Activated naive CD4-positive, alpha-beta T cell treated with anti-CD3 and anti-CD28 coated beads, Interleukin-2, amount 10 ng/mL, durations not matched to agents 7 days and 5 days (primary cell): Measurements from ENCODE around the gene ABHD4.
"Not testable (repeated sequence)": the region's sequence is repeated elsewhere in the genome, so short reads cannot be mapped to it uniquely, and the experiment has no call there.

ENCODE experiments used
- CTCF ChIA-PET: fragments of 350-600 bp; sonication (Branson Sonifier 250); formaldehyde crosslinking; loops from one replicate; lab custom pipeline; 2021; ENCODE audit warnings: antibody characterized with exemption; lab: Charles Lee
- DNase-seq: peaks from one replicate; pipeline ENCODE4 v3.0.0-alpha.2; 2020
- H3K27ac Mint-ChIP-seq: one replicate; pipeline ENCODE4 v1.8.0; 2021; ENCODE audit warnings: mild to moderate bottlenecking, moderate library complexity, mixed read lengths
- H3K27me3 Mint-ChIP-seq: one replicate; pipeline ENCODE4 v1.8.0; 2021; ENCODE audit warnings: mild to moderate bottlenecking, mixed read lengths
- H3K36me3 Mint-ChIP-seq: one replicate; pipeline ENCODE4 v1.8.0; 2021; ENCODE audit warnings: mixed read lengths
- H3K4me1 Mint-ChIP-seq: one replicate; pipeline ENCODE4 v1.8.0; 2021; ENCODE audit warnings: mixed read lengths
- H3K4me3 Mint-ChIP-seq: one replicate; pipeline ENCODE4 v1.8.0; 2021; ENCODE audit warnings: mild to moderate bottlenecking, moderate library complexity, mixed read lengths
- H3K9me3 Mint-ChIP-seq: one replicate; pipeline ENCODE4 v1.8.0; 2021; ENCODE audit warnings: mixed read lengths

ABHD4 gene

DNA sequence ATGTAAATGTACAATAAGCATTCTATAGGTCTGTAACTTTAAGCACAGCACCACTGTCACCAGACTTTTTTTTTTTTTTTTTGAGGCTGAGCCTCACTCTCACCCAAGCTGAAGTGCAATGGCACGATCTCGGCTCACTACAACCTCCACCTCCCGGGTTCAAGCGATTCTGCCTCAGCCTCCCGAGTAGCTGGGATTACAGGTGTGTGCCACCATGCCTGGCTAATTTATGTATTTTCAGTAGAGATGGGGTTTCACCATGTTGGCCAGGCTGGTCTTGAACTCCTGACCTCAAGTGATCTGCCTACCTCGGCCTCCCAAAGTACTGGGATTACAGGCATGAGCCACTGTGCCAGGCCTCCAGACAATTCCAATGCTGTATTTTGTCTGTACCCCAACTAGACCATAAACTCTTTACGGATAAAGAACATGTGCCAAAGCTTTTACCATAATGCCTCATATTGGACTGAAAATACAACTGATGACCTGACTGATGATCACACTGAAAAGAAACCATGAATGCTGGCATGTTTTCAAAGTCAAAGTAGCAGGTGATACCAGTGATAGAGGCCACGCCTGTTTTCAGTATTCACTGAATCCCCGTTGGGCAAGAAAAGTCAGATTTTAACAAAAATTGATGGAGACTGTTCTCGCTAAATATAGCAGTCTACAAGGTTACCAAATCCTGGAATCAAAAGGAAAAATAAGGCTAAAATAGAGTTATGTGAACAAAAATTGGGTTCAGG lies 10.2 kb upstream of the ABHD4 start:
- Mint-ChIP-seq H3K27ac (peak overlapping the region; percentile 99), H3K4me3 (peak overlapping the region; percentile 98), H3K4me1 (peaks cover 73% of the 10 kb centered on the region), H3K36me3 (peaks cover 35% of the 10 kb centered on the region)
- CTCF ChIA-PET: interaction anchor here (0.6 to 11.5 kb wide), 5 partner anchors 9 to 574 kb away, joined by 3 to 116 read pairs (median 4); partner anchors contain the start of gene ABHD4
- not testable (repeated sequence) for H3K27me3 Mint-ChIP-seq, DNase-seq, H3K9me3 Mint-ChIP-seq

DNA sequence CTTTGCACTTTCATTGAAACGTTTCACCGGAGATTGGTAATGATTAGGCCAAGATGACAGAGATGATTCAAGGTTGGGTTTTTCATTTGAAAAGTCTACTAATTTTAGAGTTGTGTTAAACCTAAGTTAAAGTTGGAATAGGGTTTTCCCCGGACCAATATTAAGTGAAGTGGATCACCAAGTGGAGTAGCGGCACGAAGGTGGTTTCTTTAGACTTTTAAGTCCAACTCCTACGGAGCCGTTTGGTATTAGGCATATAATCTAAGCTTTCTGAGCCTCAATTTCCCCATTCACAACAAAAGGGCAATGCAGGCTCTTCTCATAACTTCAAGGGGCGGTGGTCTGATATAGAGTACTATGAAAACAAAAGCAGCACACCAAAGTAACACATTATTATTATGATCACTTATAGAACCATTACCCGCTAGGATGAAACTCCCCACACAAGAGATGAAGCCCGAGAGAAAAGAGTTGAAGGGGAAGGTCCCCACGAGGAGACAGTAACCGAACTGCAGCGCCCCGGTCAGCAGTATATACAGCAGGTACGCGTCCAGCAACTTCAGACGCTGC lies 9.5 kb upstream of the ABHD4 start:
- H3K36me3 Mint-ChIP-seq: peaks cover 28% of the 10 kb centered on the region
- peak overlapping the region; percentile 99 for H3K27ac Mint-ChIP-seq
- CTCF ChIA-PET: interaction anchor here (0.7 to 11.5 kb wide), 11 partner anchors 10 to 675 kb away, joined by 3 to 116 read pairs (median 3); partner anchors contain the start of gene ABHD4
- peaks cover 65% of the 10 kb centered on the region for H3K4me1 Mint-ChIP-seq
- no peak for DNase-seq
- H3K9me3 Mint-ChIP-seq: no peaks in the 10 kb centered on the region
- H3K27me3 Mint-ChIP-seq: peaks cover 10% of the 10 kb centered on the region
- H3K4me3 Mint-ChIP-seq: peak overlapping the region; percentile 98

DNA sequence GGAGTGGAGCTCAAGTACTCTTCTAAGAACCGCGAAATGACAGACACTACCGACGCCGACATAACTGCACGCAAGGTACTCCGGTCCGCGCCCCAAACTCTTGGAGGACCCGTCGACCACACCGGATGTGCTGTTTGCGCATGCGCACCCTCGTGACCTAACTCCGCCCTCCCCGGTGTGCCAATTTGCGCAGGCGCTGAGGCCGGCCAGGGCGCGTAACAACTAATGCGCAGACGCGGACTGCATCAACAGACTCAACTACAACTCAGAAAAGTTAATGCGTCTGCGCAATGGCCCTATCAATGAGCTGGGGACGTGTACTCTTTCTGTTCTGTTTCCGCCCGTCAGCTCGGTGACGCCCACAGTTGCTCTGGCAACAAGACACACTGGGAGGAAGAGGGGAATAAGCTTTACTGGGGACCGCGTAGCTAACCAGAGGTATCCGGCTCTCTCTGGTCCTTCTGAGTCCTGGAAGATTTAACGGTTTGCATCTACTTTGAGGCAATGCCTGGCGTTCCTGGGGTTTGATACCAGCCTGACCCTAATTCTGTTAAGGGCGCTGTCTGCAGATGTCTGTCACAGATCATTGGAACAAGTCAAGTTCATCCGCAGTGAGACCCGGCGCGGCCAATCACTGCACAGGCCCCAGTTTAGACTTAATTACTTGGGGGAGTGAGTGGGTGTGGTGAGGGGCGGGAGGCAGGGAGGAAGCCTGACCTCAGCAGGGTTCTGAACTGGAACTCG lies 8.8 kb upstream of the ABHD4 start, which contains the start of gene DAD1:
Gene DAD1, minus strand, starts transcription at position 129 of the 744 bp plus-strand sequence. Its CDS starts 67 bp downstream, at position 62.
- Mint-ChIP-seq H3K27me3 (peaks cover 16% of the 10 kb centered on the region), H3K36me3 (peaks cover 28% of the 10 kb centered on the region), H3K9me3 (no peaks in the 10 kb centered on the region), H3K4me3 (peak within 1 kb of the TSS; percentile 98), H3K27ac (peak within 1 kb of the TSS; percentile 99), H3K4me1 (peaks cover 59% of the 10 kb centered on the region)
- CTCF ChIA-PET: interaction anchor here (0.7 to 11.5 kb wide), 15 partner anchors 9 to 676 kb away, joined by 3 to 116 read pairs (median 3); partner anchors contain the start of genes ABHD4 and OXA1L
- DNase-seq: peak; percentile 99

DNA sequence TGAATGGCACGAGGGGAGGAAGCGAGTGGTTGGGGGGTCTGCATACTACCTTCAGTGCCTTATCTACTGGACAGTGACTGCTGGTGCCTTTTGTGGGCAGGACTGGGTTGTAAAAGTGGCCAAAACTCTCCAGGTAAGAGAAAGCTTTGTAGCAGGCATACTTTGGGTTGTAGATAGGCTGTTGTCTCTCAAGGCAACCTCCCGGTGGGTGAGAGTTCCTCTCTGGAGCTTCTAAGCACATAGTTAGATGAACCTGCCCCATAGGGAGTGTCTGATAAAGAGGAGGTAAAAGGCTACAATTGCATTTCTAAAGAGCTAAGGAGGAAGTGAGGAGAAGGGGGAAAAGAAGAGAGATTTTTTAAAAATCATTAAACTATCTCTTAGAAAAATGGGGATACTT lies 4.9 kb upstream of the ABHD4 start:
- peaks cover 28% of the 10 kb centered on the region for H3K4me1 Mint-ChIP-seq
- no peak overlapping the region for H3K27ac Mint-ChIP-seq
- peaks cover 4% of the 10 kb centered on the region for H3K36me3 Mint-ChIP-seq
- H3K9me3 Mint-ChIP-seq: no peaks in the 10 kb centered on the region
- DNase-seq: no peak
- no peak overlapping the region for H3K4me3 Mint-ChIP-seq
- CTCF ChIA-PET: interaction anchor here (0.7 to 11.5 kb wide), 6 partner anchors 8 to 393 kb away, joined by 3 to 116 read pairs (median 4); no protein-coding TSS in a partner anchor
- H3K27me3 Mint-ChIP-seq: peaks cover 36% of the 10 kb centered on the region

DNA sequence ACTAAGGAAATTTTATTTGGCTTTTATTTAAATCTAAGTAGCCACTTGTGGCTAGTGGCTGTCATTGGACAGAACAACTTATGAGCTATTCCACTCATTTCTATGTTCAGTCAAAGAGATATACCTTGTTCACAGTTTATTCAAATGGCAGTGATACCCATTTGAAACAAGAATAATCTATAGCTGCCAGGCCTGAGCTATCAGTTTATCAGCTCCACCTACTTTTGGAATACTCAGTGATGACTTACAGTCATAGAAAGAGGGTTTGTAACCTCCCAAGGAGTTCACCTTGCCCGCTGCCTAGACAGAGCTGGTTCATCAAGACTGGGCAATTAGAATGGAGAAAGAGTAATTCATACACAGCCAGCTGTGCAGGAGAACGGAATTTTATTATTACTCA lies 4.5 kb upstream of the ABHD4 start:
- peaks cover 29% of the 10 kb centered on the region for H3K4me1 Mint-ChIP-seq
- CTCF ChIA-PET: interaction anchor here (0.7 to 11.5 kb wide), 6 partner anchors 8 to 393 kb away, joined by 3 to 116 read pairs (median 4); no protein-coding TSS in a partner anchor
- H3K4me3 Mint-ChIP-seq: no peak overlapping the region
- no peak for DNase-seq
- H3K27me3 Mint-ChIP-seq: peaks cover 40% of the 10 kb centered on the region
- no peaks in the 10 kb centered on the region for H3K9me3 Mint-ChIP-seq
- no peak overlapping the region for H3K27ac Mint-ChIP-seq
- peaks cover 2% of the 10 kb centered on the region for H3K36me3 Mint-ChIP-seq

DNA sequence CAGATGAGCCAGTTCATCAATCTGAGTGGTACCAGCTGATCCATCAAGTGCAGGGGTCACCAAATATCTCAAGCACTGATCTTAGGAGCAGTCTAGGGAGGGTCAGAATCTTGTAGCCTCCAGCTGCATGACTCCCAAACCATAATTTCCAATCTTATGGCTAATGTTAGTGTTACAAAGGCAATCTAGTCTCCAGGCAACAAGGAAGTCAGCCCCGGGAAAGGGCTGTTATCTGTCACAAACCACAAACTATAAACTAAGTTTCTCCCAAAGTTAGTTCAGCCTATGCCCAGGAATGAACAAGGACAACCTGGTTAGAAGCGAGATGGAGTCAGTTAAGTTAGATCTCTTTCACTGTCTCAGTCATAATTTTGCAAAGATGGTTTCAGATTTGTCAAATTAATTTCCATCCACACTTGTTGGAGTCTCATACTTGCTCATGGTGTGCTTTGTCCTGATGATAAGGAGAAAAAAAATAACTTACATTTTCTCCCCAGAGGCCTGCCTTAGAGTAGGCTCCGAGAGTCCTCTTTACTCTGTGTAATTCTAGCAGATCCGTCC lies 3.9 kb upstream of the ABHD4 start:
- Mint-ChIP-seq H3K27ac (no peak overlapping the region), H3K9me3 (no peaks in the 10 kb centered on the region), H3K4me1 (peaks cover 35% of the 10 kb centered on the region), H3K4me3 (no peak overlapping the region), H3K27me3 (peaks cover 40% of the 10 kb centered on the region), H3K36me3 (no peaks in the 10 kb centered on the region)
- CTCF ChIA-PET: interaction anchor here (0.7 to 11.5 kb wide), 3 partner anchors 23 to 392 kb away, joined by 3 to 116 read pairs (median 4); no protein-coding TSS in a partner anchor
- no peak for DNase-seq

DNA sequence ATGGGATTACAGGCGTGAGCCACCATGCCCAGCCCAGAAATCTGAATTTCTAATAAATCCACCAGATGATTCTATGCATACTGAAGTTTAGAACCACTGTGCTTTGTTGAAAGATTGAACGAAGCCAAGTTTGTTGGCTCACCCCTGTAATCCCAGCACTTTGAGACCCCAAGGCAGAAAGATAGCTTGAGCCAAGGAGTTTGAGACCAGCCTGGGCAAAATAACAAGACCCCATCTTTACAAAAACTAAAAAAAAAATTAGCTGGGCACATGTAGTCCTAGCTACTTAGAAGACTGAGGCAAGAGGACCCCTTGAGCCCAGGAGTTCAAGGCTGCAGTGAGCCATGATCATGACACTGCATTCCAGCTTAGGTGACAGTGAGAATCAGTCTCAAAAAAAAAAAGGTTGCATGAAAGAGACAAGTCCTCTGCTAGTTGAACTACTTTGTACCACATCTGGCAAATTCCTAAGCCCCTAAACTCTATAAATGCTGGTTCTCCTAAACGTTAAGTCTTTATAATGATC lies 1.7 kb upstream of the ABHD4 start:
- Mint-ChIP-seq H3K4me1 (peaks cover 29% of the 10 kb centered on the region), H3K4me3 (no peak overlapping the region)

DNA sequence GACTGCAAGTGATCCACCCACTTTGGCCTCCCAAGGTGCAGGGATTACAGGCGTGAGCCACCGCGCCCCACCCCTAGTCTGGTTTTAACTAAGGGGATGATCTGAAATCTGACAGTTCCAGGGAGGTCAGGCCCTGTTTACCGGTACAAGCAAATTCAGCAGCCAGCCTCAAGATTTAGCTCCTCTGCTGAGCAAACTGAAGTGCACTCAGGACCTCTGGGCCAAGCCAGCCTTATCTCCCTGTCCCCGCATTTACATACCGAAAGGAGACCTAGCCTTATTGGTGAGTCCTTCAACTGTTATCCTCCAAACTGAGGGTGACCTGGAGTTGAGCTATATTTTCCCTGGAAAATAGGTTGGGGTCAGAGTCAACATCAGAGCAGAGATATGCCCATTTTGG lies 835 bp upstream of the ABHD4 start:
- no peak for DNase-seq
- Mint-ChIP-seq H3K36me3 (peaks cover 15% of the 10 kb centered on the region), H3K27ac (no peak overlapping the region), H3K9me3 (no peaks in the 10 kb centered on the region), H3K4me1 (peaks cover 33% of the 10 kb centered on the region), H3K4me3 (peak overlapping the region; percentile 88), H3K27me3 (peaks cover 40% of the 10 kb centered on the region)
- CTCF ChIA-PET: interaction anchor here (0.6 to 5.0 kb wide), 3 partner anchors 8 to 46 kb away, joined by 3 to 39 read pairs (median 14); partner anchors contain the start of gene DAD1

More for the DNA sequence above, 1.7 kb upstream of the ABHD4 start:
- no peak overlapping the region for H3K27ac Mint-ChIP-seq
- CTCF ChIA-PET: interaction anchor here (0.6 to 5.0 kb wide), 2 partner anchors 26 to 28 kb away, joined by 4 to 39 read pairs; no protein-coding TSS in a partner anchor
- H3K27me3 Mint-ChIP-seq: peaks cover 40% of the 10 kb centered on the region
- no peak for DNase-seq
- H3K36me3 Mint-ChIP-seq: peaks cover 8% of the 10 kb centered on the region
- no peaks in the 10 kb centered on the region for H3K9me3 Mint-ChIP-seq

DNA sequence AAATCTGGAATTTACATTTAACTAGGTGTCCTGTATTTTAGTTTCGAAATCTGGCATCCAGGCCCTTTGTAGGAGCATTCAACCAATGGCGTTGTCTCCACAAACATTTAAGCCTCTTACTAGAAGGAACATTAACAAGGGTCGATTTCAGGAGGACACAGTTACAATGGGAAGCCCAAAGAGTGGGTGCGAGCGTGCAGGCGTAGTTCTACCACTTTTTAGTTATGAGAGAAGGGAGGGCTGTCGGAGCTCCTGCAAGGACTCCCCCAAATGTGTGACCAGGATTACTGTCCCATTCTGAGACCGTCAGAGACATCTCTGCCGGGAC lies 365 bp upstream of the ABHD4 start:
- Mint-ChIP-seq H3K27ac (peak overlapping the region; percentile 39), H3K9me3 (no peaks in the 10 kb centered on the region), H3K4me1 (peaks cover 33% of the 10 kb centered on the region), H3K36me3 (peaks cover 20% of the 10 kb centered on the region), H3K4me3 (peak overlapping the region; percentile 88), H3K27me3 (peaks cover 36% of the 10 kb centered on the region)
- DNase-seq: no peak
- CTCF ChIA-PET: interaction anchor here (0.6 to 5.0 kb wide), 4 partner anchors 9 to 254 kb away, joined by 3 to 39 read pairs (median 8); partner anchors contain the start of gene DAD1

DNA sequence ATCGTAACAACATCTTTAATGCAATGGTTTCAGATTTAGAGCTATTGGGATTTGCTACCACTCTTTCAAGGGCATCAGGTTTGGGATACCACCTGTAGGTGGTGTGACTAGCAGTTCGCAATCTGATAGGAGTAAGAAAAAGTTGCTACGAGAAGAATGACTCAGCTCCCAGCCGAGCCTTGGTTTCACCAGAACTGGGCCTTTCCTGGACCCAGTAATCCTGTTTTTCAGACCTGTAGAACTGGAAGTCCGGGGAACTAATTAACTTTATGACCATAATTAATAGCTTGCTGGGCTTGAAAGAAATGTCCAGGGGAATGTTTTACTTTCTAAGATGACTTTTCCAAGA lies 770 bp downstream of the ABHD4 start:
- Mint-ChIP-seq H3K4me3 (peak overlapping the region; percentile 88), H3K36me3 (peaks cover 29% of the 10 kb centered on the region), H3K9me3 (no peaks in the 10 kb centered on the region), H3K4me1 (peaks cover 33% of the 10 kb centered on the region), H3K27me3 (peaks cover 28% of the 10 kb centered on the region), H3K27ac (peak overlapping the region; percentile 85)
- CTCF ChIA-PET: interaction anchor here (0.9 to 5.0 kb wide), 6 partner anchors 10 to 54 kb away, joined by 3 to 39 read pairs (median 6); partner anchors contain the start of gene DAD1
- DNase-seq: peak; percentile 42

DNA sequence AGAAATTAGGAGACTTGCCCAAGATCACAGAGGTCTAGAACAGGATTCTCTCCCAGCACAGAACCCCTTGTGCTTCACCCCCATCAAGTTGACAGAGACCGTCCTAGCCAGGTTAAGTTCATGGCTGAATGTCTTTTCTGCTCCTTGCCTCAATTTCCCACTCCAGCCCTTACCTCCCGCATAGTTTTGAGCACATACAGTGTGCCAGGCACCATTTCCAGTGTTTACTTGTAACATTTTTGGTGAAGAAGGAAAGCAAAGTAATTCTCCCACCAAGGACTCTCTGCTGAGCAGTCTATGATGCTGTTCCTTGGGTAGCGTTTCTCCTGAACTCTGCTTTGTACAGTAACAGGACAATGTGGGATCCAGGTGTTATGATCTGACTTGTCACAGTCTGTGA lies 1.2 kb downstream of the ABHD4 start:
- H3K36me3 Mint-ChIP-seq: peaks cover 31% of the 10 kb centered on the region
- peaks cover 23% of the 10 kb centered on the region for H3K27me3 Mint-ChIP-seq
- no peak overlapping the region for H3K27ac Mint-ChIP-seq
- CTCF ChIA-PET: interaction anchor here (0.9 to 5.0 kb wide), 8 partner anchors 10 to 54 kb away, joined by 3 to 39 read pairs (median 6); partner anchors contain the start of gene DAD1
- H3K4me1 Mint-ChIP-seq: peaks cover 33% of the 10 kb centered on the region
- no peak for DNase-seq
- H3K4me3 Mint-ChIP-seq: peak overlapping the region; percentile 88
- H3K9me3 Mint-ChIP-seq: no peaks in the 10 kb centered on the region

DNA sequence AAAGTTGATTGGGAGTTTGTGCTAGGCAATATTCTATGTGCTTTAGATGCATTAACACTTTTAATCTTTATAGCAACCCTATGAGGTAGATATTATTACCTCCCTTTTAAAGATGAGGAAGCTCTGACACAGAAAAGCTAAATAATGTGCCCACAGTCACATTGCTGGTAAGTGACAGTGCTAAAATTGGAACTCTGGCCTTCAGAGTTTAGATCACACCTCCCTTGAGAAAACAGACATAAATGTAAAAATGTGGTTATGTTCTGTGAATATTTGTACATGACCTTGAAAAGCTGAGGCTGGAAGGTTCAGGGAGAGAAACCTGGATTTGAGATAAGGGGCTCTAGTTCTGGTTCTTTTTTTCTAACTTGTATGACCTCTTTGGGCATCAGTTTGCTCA lies 1.9 kb downstream of the ABHD4 start:
- Mint-ChIP-seq H3K4me3 (no peak overlapping the region), H3K27ac (no peak overlapping the region)
- CTCF ChIA-PET: interaction anchor here (1.3 to 5.0 kb wide), 3 partner anchors 11 to 53 kb away, joined by 3 to 39 read pairs (median 9); partner anchors contain the start of gene DAD1

DNA sequence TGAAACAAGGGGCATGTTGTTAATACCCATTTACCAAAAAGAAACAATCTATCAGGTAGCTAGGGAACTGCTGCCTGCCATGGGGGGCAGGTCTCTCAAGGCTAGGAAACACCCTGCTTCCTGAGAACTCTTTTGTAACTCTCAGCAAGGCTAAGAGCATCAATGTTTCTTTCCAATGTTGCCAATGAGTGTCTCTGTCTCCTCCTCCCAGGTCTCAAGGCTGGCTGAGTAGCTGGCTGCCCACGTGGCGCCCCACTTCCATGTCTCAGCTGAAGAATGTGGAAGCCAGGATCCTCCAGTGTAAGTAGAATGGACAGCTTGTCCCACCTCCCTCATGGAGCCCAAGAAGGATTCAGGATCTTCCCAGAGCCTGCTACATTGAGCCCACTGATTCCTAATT lies 3.4 kb downstream of the ABHD4 start:
- H3K36me3 Mint-ChIP-seq: peaks cover 42% of the 10 kb centered on the region
- peaks cover 13% of the 10 kb centered on the region for H3K27me3 Mint-ChIP-seq
- CTCF ChIA-PET: interaction anchor here (1.1 to 5.0 kb wide), 3 partner anchors 9 to 52 kb away, joined by 3 to 39 read pairs (median 9); no protein-coding TSS in a partner anchor

More for the DNA sequence above, 1.9 kb downstream of the ABHD4 start:
- no peak for DNase-seq
- Mint-ChIP-seq H3K27me3 (peaks cover 20% of the 10 kb centered on the region), H3K4me1 (peaks cover 33% of the 10 kb centered on the region), H3K36me3 (peaks cover 32% of the 10 kb centered on the region), H3K9me3 (no peaks in the 10 kb centered on the region)

More for the DNA sequence above, 3.4 kb downstream of the ABHD4 start:
- H3K27ac Mint-ChIP-seq: no peak overlapping the region
- H3K4me3 Mint-ChIP-seq: no peak overlapping the region
- no peak for DNase-seq
- no peaks in the 10 kb centered on the region for H3K9me3 Mint-ChIP-seq
- peaks cover 33% of the 10 kb centered on the region for H3K4me1 Mint-ChIP-seq
